Esophagus muscularis mucosa (tissue), 4 donors: ENCODE data around the gene SKI. TPM values are rescaled to one million over a fixed set of nuclear protein-coding genes. Genes with fewer than 3 reads are reported as not detected.

ENCODE experiments used
- DNase-seq: peaks from one replicate; pipeline ENCODE4 v3.0.0-alpha.2; 2017; ENCODE audit errors: extremely low spot score
- H3K27ac ChIP-seq, 4 donors: fragments of 200-600 bp; sonication (generic); replicated peaks in 1 of 4; 1 replicate in 3 of 4; 2 replicates in 1 of 4; pipeline ENCODE4 v1.5.1; 2016 to 2019; ENCODE audit warnings: mild to moderate bottlenecking in 1 of 4
- H3K27me3 ChIP-seq, 4 donors: fragments of 200-600 bp; sonication (generic); one replicate each; pipeline versions ENCODE4 v1.5.1 to v1.6.0; 2016 to 2019
- H3K36me3 ChIP-seq, 4 donors: fragments of 200-600 bp; sonication (generic); one replicate each; pipeline ENCODE4 v1.5.1; 2016 to 2019
- H3K4me1 ChIP-seq, 4 donors: fragments of 200-600 bp; sonication (generic); one replicate each; pipeline ENCODE4 v1.5.1; 2016 to 2019
- H3K4me3 ChIP-seq, 4 donors: fragments of 200-600 bp; sonication (generic); 1 replicate in 2 of 4; 2 replicates in 2 of 4; pipeline ENCODE4 v1.5.1; 2016 to 2019; ENCODE audit warnings: mild to moderate bottlenecking in 4 of 4, moderate library complexity in 1 of 4
- H3K9me3 ChIP-seq, 4 donors: fragments of 200-600 bp; sonication (generic); 1 replicate in 3 of 4; 2 replicates in 1 of 4; pipeline ENCODE4 v1.5.1; 2016 to 2019
- CTCF ChIP-seq, 3 experiments: fragments of 200-600 bp in 2 of 3; fragments of 450-650 bp in 1 of 3; sonication (generic) in 2 of 3; IDR thresholded peaks; one replicate each; pipeline ENCODE4 v1.5.1; 2017 to 2019; ENCODE audit warnings: antibody characterized with exemption in 3 of 3, mild to moderate bottlenecking in 2 of 3, moderate library complexity in 1 of 3
- EP300 ChIP-seq: sonication (generic); formaldehyde crosslinking; IDR thresholded peaks from one replicate; pipeline ENCODE4 v1.6.1; 2017; ENCODE audit warnings: antibody characterized with exemption
- POLR2A ChIP-seq: fragments of 450-650 bp; IDR thresholded peaks from one replicate; pipeline ENCODE4 v1.6.1; 2017; ENCODE audit warnings: antibody characterized with exemption, moderate library complexity, mild to moderate bottlenecking, low read depth
- POLR2AphosphoS5 ChIP-seq, 2 donors: sonication (generic); formaldehyde crosslinking; IDR thresholded peaks; one replicate each; pipeline ENCODE4 v1.6.1; 2017; ENCODE audit warnings: antibody characterized with exemption in 2 of 2
- WGBS: methylation state at CpG from one replicate; pipeline ENCODE4 v1.1.5; 2018; 5-methylcytosine and 5-hydroxymethylcytosine counted together
- intact Hi-C: fragments of 100-400 bp; cut with DNase I; formaldehyde crosslinking; loops from one replicate; pipeline ENCODE4 v1.15.1; 2023
- total RNA-seq, 4 donors: library from RNA; depleted of rRNA; stranded (reverse); fragments of >200 nt; gene quantifications; one replicate each; pipeline versions ENCODE4 v1.1.0 to v1.2.1, GENCODE V29; 2016

Gene SKI
- total RNA-seq, 4 donors from 2014 or later = 70.1 to 190 (median 124) TPM

- intact Hi-C loops = loop anchor here (5.0 kb wide), 1 partner anchor 65 kb away; no protein-coding TSS in a partner anchor
- Histone ChIP-seq H3K9me3 (no peaks in the 10 kb centered on the region), H3K36me3 (peaks cover 0 to 4% (median 0%) of the 10 kb centered on the region in 4 donors), H3K27ac (peak overlapping the region in 1 of 4 donors; percentile 57), H3K4me3 (no peak overlapping the region), H3K4me1 (peaks cover 76 to 100% (median 100%) of the 10 kb centered on the region in 4 donors), H3K27me3 (no peaks in the 10 kb centered on the region)
- DNase-seq = no peak
- TF ChIP-seq EP300 = no peak
- no peak for TF ChIP-seq POLR2A
- TF ChIP-seq POLR2AphosphoS5 (IDR thresholded peaks at IDR 0.05) = no peak
- TF ChIP-seq CTCF (IDR thresholded peaks at IDR 0.05) = no peak
- 92% methylated on average over 16 of the region's 35 CpGs for WGBS
Observed at GRCh38 chr1:2297246-2298011, 69.3 kb downstream of the SKI start.

- Histone ChIP-seq H3K36me3 (peaks cover 2 to 12% (median 10%) of the 10 kb centered on the region in 4 donors), H3K27ac (peak overlapping the region; percentile 71 to 84 (median 78)), H3K9me3 (no peaks in the 10 kb centered on the region), H3K27me3 (no peaks in the 10 kb centered on the region), H3K4me3 (peak overlapping the region; percentile 18 to 41 (median 24)), H3K4me1 (peaks cover 63 to 100% (median 95%) of the 10 kb centered on the region in 4 donors)
- intact Hi-C loops = loop anchor here (5.0 kb wide), 1 partner anchor 66 kb away; no protein-coding TSS in a partner anchor
- DNase-seq = no peak
- WGBS = 71% methylated on average over 7 of the region's 12 CpGs
- no peak for TF ChIP-seq EP300
- TF ChIP-seq POLR2AphosphoS5 (IDR thresholded peaks at IDR 0.05) = no peak
- no peak for TF ChIP-seq POLR2A
- no peak for TF ChIP-seq CTCF (IDR thresholded peaks at IDR 0.05)
Observed at GRCh38 chr1:2298685-2299084, 70.6 kb downstream of the SKI start.

DNA sequence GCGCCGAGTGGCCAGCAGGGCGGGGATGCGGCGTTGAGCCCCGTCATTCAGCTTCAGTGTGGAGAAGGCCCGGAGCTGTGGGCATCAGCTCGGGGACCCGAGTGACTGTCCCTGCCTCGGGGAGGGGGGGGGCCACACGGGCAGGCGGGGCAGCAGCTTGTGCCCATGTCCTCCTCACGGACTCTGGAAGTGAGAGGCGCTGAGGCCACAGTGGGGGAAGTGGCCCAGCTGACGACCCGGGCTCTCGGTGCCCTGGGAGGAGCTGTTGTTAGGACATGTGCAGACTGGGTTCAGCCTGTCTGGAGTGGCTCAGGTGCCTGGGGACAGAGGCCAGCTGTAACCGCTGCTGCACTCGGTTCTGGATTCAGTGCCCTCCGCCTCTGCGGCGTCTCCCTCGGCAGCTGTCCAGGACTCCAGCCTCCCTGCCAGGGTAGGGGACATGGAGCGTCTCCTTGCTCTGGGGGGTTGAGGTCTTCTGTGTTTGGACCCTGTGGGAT is 71.1 kb downstream of the SKI start:
- Histone ChIP-seq H3K36me3 (peaks cover 7 to 17% (median 15%) of the 10 kb centered on the region in 4 donors), H3K4me3 (peak overlapping the region; percentile 18 to 41 (median 24)), H3K27ac (peak overlapping the region; percentile 71 to 84 (median 78)), H3K27me3 (no peaks in the 10 kb centered on the region), H3K4me1 (peaks cover 59 to 100% (median 95%) of the 10 kb centered on the region in 4 donors), H3K9me3 (no peaks in the 10 kb centered on the region)
- peak; percentile 30 to 32 for TF ChIP-seq POLR2AphosphoS5 (IDR thresholded peaks at IDR 0.05)
- TF ChIP-seq EP300 = no peak
- TF ChIP-seq CTCF (IDR thresholded peaks at IDR 0.05) = no peak
- DNase-seq = no peak
- 19% methylated on average over 6 of the region's 24 CpGs for WGBS
- intact Hi-C loops = loop anchor here (5.0 kb wide), 1 partner anchor 67 kb away; no protein-coding TSS in a partner anchor

DNA sequence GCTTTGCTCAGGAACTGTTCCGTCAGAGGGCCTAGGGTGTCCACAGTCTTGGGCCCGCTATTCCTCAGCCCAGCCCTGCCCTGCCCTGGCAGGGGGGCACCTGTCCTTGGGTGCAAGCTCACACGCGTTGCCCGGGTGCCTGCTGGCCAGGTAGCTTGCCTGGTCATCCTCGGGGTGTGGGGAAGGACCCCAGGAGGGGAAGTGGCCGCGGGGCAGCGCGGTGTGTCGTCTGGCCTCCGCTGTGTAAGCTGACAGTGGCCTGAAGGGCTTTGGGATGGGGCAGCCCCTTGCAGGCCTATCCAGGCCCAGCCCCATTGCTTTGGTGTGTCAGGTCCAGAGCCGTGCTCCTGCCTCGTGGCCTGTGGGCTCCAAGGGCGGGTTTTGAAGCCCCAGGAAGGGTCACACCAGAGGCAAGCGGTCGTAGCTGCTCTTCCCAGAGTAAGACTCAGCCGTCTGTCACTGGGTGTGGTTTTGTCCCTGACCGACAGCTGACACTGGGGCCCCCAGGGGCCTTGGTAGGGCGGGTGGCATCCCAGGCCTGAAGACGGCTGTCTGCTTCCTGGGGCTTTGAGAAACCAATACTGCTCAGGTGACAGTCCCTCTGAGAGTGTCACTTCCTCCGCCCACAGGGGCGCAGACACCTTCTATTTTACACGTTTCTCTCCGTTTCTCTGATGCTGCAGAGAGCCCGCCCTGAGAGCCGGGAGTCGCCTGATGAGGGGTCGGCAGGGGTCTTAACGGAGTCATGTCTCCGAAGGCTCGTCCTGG is 72.1 kb downstream of the SKI start:
- H3K4me1 ChIP-seq = peaks cover 59 to 100% (median 95%) of the 10 kb centered on the region in 4 donors
- TF ChIP-seq CTCF (IDR thresholded peaks at IDR 0.05) = no peak
- no peak for TF ChIP-seq EP300
- TF ChIP-seq POLR2A = no peak
- no peak for TF ChIP-seq POLR2AphosphoS5 (IDR thresholded peaks at IDR 0.05)
- WGBS = 65% methylated on average over 18 of the region's 32 CpGs
- intact Hi-C loops = no loop called here
- peak overlapping the region; percentile 28 to 44 (median 36) for H3K4me3 ChIP-seq
- peaks cover 13 to 27% (median 25%) of the 10 kb centered on the region in 4 donors for H3K36me3 ChIP-seq
- DNase-seq = no peak
- H3K27ac ChIP-seq = peak overlapping the region; percentile 71 to 84 (median 78)
- no peaks in the 10 kb centered on the region for H3K9me3 ChIP-seq
- H3K27me3 ChIP-seq = no peaks in the 10 kb centered on the region
